ENCODE data around the gene EPHB6.

Gene EPHB6

GRCh38 chr7:142853739-142854371 is 1.0 kb upstream of the EPHB6 start:
- Histone ChIP-seq H3K79me2 (no peaks in the 10 kb centered on the region), H2AFZ (peak overlapping the region; percentile 99), H3K4me1 (peaks cover 12% of the 10 kb centered on the region), H3K27me3 (ENCODE audit: control insufficient read depth, insufficient read depth, low read length) (no peaks in the 10 kb centered on the region), H3K9me3 (ENCODE audit: control insufficient read depth, low read length) (no peaks in the 10 kb centered on the region), H3K4me3 (ENCODE audit: low read depth, low read length) (peak overlapping the region; percentile 79), H3K36me3 (ENCODE audit: control insufficient read depth, insufficient read depth, low read length) (no peaks in the 10 kb centered on the region), H3K9ac (no peak overlapping the region), H3K4me2 (ENCODE audit: low read length) (peak overlapping the region; percentile 100), H3K27ac (peak overlapping the region; percentile 59)
- peak; percentile 86 for TF ChIP-seq CTCF (IDR thresholded peaks at IDR 0.05)

GRCh38 chr7:142855114-142855743 is 353 bp downstream of the EPHB6 start:
- Histone ChIP-seq H2AFZ (peak overlapping the region; percentile 99), H3K79me2 (no peaks in the 10 kb centered on the region), H3K36me3 (ENCODE audit: control insufficient read depth, insufficient read depth, low read length) (no peaks in the 10 kb centered on the region), H3K9me3 (ENCODE audit: control insufficient read depth, low read length) (no peaks in the 10 kb centered on the region), H3K4me1 (peaks cover 16% of the 10 kb centered on the region), H3K4me3 (ENCODE audit: low read depth, low read length) (peak overlapping the region; percentile 79), H3K9ac (no peak overlapping the region), H3K27ac (peak overlapping the region; percentile 30), H3K4me2 (ENCODE audit: low read length) (peak overlapping the region; percentile 100), H3K27me3 (ENCODE audit: control insufficient read depth, insufficient read depth, low read length) (no peaks in the 10 kb centered on the region)
- no peak for TF ChIP-seq CTCF (IDR thresholded peaks at IDR 0.05)

GRCh38 chr7:142855756-142856564 is 1.1 kb downstream of the EPHB6 start:
- no peak overlapping the region for H3K9ac ChIP-seq
- no peaks in the 10 kb centered on the region for H3K9me3 ChIP-seq (ENCODE audit: control insufficient read depth, low read length)
- H3K4me1 ChIP-seq = peaks cover 16% of the 10 kb centered on the region
- no peak overlapping the region for H3K27ac ChIP-seq
- TF ChIP-seq CTCF (IDR thresholded peaks at IDR 0.05) = no peak
- H3K27me3 ChIP-seq (ENCODE audit: control insufficient read depth, insufficient read depth, low read length) = no peaks in the 10 kb centered on the region
- no peaks in the 10 kb centered on the region for H3K36me3 ChIP-seq (ENCODE audit: control insufficient read depth, insufficient read depth, low read length)
- H2AFZ ChIP-seq = peak overlapping the region; percentile 99
- no peak overlapping the region for H3K4me3 ChIP-seq (ENCODE audit: low read depth, low read length)
- no peaks in the 10 kb centered on the region for H3K79me2 ChIP-seq
- H3K4me2 ChIP-seq (ENCODE audit: low read length) = peak overlapping the region; percentile 100

- Histone ChIP-seq H3K4me3 (ENCODE audit: low read depth, low read length) (no peak overlapping the region), H3K27me3 (ENCODE audit: control insufficient read depth, insufficient read depth, low read length) (no peaks in the 10 kb centered on the region), H3K4me2 (ENCODE audit: low read length) (no peak overlapping the region), H3K36me3 (ENCODE audit: control insufficient read depth, insufficient read depth, low read length) (no peaks in the 10 kb centered on the region), H3K27ac (no peak overlapping the region), H3K9me3 (ENCODE audit: control insufficient read depth, low read length) (no peaks in the 10 kb centered on the region), H3K79me2 (no peaks in the 10 kb centered on the region), H2AFZ (no peak overlapping the region), H3K9ac (no peak overlapping the region), H3K4me1 (peaks cover 16% of the 10 kb centered on the region)
- TF ChIP-seq CTCF (IDR thresholded peaks at IDR 0.05) = no peak
Measured at GRCh38 chr7:142856565-142857245, 1.8 kb downstream of the EPHB6 start.

All from parathyroid adenoma (tissue), 2 donors.